GM18873 (cell line): ENCODE measurements around the gene JAG2.
"Not testable (repeated sequence)": the region's sequence is repeated elsewhere in the genome, so short reads cannot be mapped to it uniquely, and the experiment has no call there.

Source experiments
- ATAC-seq: cut with Tn5 transposase; IDR thresholded peaks from one replicate; pipeline ENCODE4 v1.9.1; 2021; ENCODE audit warnings: mild to moderate bottlenecking, moderate library complexity, moderate number of reproducible peaks; ENCODE audit not compliant: unreplicated experiment, low FRiP score

Gene JAG2

DNA sequence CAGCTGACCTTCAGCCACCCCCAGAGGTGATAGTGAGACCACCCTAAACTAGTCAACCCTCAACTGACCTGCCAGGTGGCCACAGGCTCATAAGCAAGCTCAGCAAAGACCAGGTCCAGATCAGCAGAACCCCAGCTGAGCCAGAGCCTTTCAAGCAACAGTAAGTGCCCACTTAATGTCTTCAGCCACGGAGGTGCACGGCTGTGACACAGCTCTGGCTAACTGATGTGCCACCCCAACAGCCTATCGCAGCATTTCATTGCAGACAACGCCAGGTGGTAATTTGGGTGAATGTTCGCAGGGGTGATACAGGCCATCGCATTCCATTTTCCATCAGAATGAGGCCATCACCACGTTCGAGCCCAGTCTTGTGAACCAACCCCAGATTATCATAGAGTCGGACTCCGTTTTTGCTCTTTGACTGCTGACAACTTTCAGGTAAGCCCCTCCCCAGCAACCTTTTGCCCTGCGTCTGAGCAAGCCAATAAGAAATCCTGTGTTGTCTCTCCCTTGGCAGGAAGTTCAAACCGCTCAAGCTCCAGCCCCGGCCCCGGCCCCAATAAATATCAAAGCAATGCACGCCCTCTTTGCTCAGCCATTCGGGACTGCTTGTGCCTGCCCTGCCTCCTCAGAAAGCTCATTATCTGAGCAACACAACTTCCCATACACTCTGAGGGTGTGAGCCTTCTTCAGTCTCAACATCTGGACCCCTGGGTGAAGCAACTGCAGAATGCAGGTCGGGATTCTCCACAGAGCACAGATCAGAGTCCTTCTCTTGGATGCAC lies 44.4 kb downstream of the JAG2 start:
- no peak for ATAC-seq

DNA sequence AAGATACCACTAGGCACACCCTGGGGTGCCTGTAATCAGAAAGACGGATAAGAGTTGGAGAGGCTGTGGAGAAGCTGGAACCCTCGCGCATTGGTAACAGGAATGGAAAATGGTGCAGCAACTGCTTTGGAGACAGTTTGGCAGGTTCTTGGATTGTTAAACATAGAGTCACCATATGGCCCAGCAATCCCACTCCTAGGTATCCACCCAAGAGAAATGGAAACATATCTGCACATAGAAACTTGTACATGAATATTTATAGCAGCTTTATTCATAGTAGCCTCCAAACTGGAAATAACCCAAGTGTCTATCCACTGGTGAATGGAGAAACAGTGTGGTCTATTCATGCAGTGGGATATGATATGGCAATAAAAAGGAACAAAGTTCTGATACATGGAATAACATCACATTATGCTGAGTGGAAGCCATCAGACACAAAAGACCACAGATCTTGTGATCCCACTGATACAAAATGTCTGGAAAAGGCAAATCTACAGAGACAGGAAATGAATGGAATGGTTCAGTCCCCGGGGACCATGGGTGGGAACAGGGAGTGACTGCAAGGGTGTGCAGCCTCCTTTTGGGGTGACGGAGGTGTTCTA lies 45.4 kb downstream of the JAG2 start:
- no peak for ATAC-seq

- no peak for ATAC-seq
Measured at GRCh38 chr14:105120056-105120455, 48.5 kb downstream of the JAG2 start.

DNA sequence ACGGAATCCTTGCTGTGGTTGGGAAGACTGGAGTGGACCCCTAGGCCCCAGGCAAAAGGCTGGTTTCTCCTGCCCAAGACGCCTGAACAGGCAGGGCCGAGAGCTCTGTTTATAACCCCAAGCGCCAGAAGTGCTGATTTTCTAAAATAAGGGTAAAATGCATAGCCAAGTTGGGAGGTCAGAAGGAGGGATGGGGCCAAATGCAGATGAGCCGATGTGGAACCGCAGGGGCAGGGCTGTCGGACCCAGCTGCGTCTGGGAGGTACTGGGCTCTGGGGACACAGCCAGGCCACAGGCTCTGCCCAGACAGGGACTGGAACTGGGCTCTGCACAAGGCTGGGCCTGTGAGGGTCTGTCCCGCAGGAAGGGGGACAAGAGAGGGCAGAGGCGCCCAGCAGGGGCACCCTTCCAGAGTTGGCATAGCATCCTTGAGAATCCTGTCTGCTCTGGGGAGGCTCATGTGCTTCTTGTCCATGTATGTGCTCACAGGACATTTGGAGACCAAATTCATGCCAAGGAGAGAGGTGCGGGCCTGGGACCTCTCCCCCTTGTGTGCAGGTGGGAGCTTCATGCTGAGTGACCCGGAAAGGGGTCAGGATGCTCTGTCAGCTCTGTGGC lies 49.1 kb downstream of the JAG2 start:
- no peak for ATAC-seq

DNA sequence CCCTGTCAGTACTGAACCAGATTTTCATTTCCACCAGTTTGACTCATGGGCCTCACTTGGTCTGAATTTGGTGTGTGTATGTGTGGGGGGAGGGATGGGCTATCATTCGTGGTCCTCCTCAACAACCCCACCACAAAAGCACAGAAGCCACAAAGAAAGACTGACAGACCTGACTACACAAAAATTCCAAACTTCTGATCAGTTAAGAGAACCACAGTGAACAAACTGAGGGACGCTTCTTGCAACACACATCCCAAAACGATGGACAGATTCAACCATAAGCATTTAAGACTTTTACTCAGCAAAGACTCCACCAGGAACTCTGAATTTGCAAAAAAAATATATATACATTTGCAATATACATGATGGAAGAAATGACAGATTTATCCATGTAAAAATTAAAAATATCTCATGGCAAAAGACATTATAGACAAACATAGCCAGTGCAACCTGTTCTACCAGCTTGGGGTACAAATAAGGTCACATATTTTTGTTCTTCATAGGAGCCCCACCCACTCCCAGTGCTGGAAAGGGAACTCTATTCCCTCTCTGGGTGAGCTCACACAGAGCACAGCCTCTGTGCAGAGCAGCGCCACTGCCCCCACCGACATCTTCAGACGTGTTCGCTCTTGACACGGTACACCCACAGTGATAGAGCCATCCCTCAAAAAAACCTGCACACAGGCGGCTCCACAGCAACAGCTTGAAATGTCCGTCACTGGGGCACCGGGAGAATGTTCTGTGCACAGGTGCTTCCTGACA lies 49.7 kb downstream of the JAG2 start:
- no peak for ATAC-seq

- no peak for ATAC-seq
Measured at GRCh38 chr14:105117710-105118385, 50.7 kb downstream of the JAG2 start.

DNA sequence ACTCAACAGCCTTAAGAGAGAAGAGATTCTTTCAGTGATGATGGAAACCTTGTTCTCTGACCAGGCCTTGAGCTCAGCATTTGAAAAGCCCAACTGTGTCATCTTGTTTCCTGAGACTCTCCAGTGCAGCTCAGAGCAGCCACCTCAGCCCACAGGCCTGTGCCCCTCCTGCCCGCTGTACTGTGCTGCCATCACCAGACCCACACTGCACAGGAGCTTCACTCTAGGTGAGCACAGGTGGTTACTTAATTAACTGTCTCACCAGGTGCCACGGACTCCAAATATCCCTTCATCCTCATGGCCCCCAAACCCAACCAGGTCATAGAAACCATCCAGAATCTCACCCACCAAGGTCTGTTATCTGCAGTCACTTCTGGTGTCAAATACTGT lies 51.3 kb downstream of the JAG2 start:
- ATAC-seq: no peak

- no peak for ATAC-seq
Measured at GRCh38 chr14:105116451-105117256, 51.9 kb downstream of the JAG2 start.

DNA sequence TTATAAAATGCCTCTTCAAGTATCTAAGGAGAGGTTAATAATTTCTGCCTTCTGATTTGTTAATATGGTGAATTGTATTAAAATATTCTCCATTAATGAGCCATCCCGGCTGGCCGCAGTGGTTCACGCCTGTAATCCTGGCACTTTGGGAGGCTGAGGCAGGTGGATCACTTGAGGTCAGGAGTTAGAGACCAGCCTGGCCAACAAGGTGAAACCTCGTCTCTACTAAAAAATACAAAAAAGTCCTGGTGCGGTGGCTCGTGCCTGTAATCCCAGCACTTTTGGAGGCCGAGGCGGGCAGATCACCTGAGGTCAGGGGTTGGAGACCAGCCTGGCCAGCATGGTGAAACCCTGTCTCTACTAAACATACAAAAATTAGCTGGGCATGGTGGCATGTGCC lies 59.3 kb downstream of the JAG2 start:
- not testable (repeated sequence) for ATAC-seq

DNA sequence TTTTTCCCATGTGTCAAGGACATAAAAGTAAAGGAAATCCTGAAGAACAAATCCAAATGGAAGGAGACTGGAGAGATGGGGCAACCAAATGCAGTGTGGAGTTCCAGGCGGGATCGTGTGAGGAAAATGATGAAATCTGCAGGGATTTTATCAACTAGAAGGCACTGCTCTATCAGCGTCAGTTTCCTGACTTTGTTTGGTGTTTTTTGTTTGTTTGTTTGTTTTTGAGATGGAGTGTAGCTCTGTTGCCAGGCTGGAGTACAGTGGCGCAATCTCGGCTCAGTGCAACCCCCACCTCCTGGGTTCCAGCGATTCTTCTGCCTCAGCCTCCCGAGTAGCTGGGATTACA lies 60.1 kb downstream of the JAG2 start:
- ATAC-seq: no peak

- ATAC-seq: no peak
Measured at GRCh38 chr14:105107781-105108515, 60.6 kb downstream of the JAG2 start.

DNA sequence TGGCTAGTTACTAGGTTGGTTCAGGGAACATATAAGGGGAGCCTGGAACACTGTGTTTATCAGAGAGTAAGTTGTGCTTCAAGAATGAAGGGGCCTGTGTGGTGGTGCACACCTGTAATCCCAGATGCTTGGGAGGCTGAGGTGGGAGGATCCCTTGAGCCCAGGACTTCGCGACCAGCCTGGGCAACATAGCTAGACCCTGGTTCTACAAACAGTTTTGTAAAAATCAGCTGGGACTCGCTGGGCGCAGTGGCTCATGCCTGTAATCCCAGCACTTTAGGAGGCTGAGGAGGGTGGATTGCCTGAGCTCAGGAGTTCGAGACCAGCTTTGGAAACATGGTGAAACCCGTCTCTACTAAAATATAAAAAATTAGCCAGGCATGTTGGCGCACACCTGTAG lies 61.2 kb downstream of the JAG2 start:
- ATAC-seq: no peak

- no peak for ATAC-seq
Measured at GRCh38 chr14:105105158-105105557, 63.4 kb downstream of the JAG2 start.

GRCh38 chr14:105102893-105103292 lies 65.7 kb downstream of the JAG2 start:
- no peak for ATAC-seq

DNA sequence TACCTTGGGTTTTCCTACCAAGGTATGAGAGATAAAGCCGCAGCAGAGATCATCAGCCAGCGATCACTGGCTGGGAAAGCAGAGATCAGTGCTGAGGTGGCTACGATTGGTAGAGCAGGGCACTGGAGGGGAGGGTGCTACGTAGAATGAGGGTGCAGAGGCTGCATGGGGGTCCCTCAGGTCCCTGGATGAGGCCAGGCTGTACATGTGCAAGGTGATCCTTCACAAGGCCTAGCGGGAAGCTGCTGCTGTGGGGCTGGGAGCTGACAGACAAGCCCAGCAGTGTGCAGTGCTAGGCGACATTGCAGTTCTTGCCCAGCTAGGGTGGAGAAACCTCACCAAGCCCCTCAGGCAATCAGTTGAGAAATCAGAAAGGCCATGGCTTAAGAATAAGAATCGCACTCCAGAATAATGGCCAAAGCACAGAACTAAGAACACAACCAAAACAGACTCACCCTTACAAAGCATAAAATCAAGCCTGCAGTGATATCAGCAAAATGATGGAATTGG lies 66.2 kb downstream of the JAG2 start:
- no peak for ATAC-seq

DNA sequence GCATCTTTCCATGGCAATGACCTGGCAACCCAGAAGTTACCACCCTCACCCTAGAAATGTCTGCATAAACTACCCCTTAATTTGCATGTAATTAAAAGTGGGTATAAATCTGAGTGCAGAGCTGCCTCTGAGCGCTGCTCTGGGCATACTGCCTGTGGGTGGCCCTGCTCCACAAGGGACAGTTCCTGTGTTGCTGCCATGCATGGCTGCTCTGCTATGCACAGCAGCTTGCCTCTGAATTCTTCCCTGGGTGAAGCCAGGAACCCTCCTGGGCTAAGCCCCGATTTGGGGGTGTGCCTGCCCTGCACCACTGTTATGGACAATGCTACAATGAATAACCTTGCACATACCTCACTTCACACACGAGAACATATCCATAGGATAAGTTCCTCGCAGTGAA lies 67.7 kb downstream of the JAG2 start:
- ATAC-seq: no peak

DNA sequence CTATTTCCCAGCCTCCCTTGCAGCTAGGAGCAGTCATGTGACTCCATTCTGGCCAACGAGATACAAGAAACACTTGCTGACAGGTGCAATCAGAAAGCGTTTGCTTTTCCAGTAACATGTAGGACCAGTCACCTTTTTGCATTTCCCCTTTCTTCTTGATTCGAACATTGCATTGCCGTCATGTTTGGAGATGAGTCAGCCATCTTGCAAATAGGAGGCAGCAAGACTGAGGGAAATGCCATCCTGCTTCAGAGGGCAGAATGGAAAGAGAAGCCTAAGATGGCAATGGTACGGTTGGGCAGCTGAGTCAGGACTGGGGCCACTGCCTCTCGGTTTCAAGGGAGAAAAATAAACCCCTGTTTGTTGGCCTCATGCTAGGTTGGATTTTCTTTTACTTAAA lies 68.8 kb downstream of the JAG2 start:
- ATAC-seq: no peak

- no peak for ATAC-seq
Measured at GRCh38 chr14:105098316-105098715, 70.3 kb downstream of the JAG2 start.

DNA sequence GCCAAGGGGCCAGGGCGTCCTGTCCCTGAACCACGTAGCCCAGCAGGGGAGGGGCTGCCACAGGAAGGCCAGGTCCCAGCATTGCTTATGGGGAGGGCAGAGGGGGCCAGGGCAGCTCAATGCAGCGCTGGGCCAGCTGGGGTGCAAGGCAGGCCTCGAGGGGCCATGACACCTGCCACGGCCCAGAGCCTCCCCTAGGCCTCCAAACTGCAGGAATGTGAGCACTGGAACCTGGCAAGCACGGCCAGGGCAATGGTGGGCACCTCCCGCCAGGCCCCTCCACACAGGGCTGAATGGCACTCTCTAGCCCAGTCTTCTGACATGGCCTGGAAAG lies 70.8 kb downstream of the JAG2 start:
- no peak for ATAC-seq
